Heart left ventricle (tissue), 16 donors: ENCODE results near the gene FERMT3. TPM values are rescaled to one million over a fixed set of nuclear protein-coding genes. Genes with fewer than 3 reads are reported as not detected.
A peak's percentile ranks its signal among the peaks of the same experiment; 100 is the strongest.

Experiments
- ATAC-seq, 4 donors: fragments of 200-7000 bp; cut with Tn5 transposase; one replicate each; pipeline ENCODE4 v1.9.1; 2020 to 2022; ENCODE audit warnings: moderate library complexity in 4 of 4, mild to moderate bottlenecking in 3 of 4, moderate number of reproducible peaks in 1 of 4
- DNase-seq, 5 donors: peaks; one replicate each; pipeline ENCODE4 v3.0.0-alpha.2; 2020
- H3K27ac ChIP-seq, 12 donors: fragments of 200-600 bp; sonication (generic) in 4 of 12; one replicate each; pipeline versions ENCODE4 v1.5.0 to v1.8.0; 2016 to 2022; ENCODE audit warnings: mild to moderate bottlenecking in 2 of 12
- H3K27me3 ChIP-seq, 9 donors: fragments of 200-600 bp; sonication (generic) in 2 of 9; one replicate each; pipeline versions ENCODE4 v1.5.1 to v1.8.0; 2016 to 2022; ENCODE audit warnings: mild to moderate bottlenecking in 3 of 9
- H3K36me3 ChIP-seq, 9 donors: fragments of 200-600 bp; sonication (generic) in 2 of 9; one replicate each; pipeline versions ENCODE4 v1.5.0 to v1.8.0; 2018 to 2022; ENCODE audit warnings: mild to moderate bottlenecking in 2 of 9
- H3K4me1 ChIP-seq, 12 donors: fragments of 200-600 bp; sonication (generic) in 4 of 12; one replicate each; pipeline versions ENCODE4 v1.5.0 to v1.8.0; 2016 to 2022; ENCODE audit warnings: mild to moderate bottlenecking in 3 of 12
- H3K4me3 ChIP-seq, 12 donors: fragments of 200-600 bp; sonication (generic) in 4 of 12; one replicate each; pipeline versions ENCODE4 v1.5.0 to v1.8.0; 2017 to 2022; ENCODE audit warnings: mild to moderate bottlenecking in 9 of 12, moderate library complexity in 4 of 12
- H3K9me3 ChIP-seq, 12 donors: fragments of 200-600 bp; sonication (generic) in 4 of 12; one replicate each; pipeline versions ENCODE4 v1.5.0 to v1.8.0; 2016 to 2022; ENCODE audit warnings: mild to moderate bottlenecking in 1 of 12
- CTCF ChIP-seq, 12 donors: fragments of 200-600 bp; sonication (generic) in 4 of 12; IDR thresholded peaks; one replicate each; pipeline versions ENCODE4 v1.5.0 to v1.8.0; 2018 to 2022; ENCODE audit warnings: antibody characterized with exemption in 12 of 12, mild to moderate bottlenecking in 5 of 12
- POLR2A ChIP-seq, 2 donors: fragments of 450-650 bp; IDR thresholded peaks; one replicate each; pipeline ENCODE4 v1.6.1; 2017; ENCODE audit warnings: antibody characterized with exemption in 2 of 2, mild to moderate bottlenecking in 2 of 2, moderate library complexity in 2 of 2
- WGBS, 4 donors: extraction: QIAGEN DNeasy Blood & Tissue Kit in 2 of 4; methylation state at CpG; one replicate each; pipeline versions ENCODE4 v1.1.5 to v1.1.7; 2013 to 2018; 5-methylcytosine and 5-hydroxymethylcytosine counted together
- intact Hi-C, 10 donors: fragments of 100-400 bp; cut with DNase I; formaldehyde crosslinking; loops; one replicate each; pipeline versions ENCODE4 v1.11.1 to v1.14.2; 2022
- polyA plus RNA-seq, 2 donors: library from polyadenylated mRNA; stranded (reverse); fragments of 200-250 nt; gene quantifications; one replicate each; pipeline ENCODE4 v1.2.3, GENCODE V29; 2013
- total RNA-seq, 9 donors: library from RNA; depleted of rRNA in 2 of 9; stranded (reverse); fragments of >200 nt in 2 of 9; fragmentation: NEBNext Ultra II Directional in 3 of 9; extraction: Animal tissue kit (Norgen Biotek cat#: 25700) in 3 of 9; gene quantifications; one replicate each; pipeline versions ENCODE4 v1.1.0 to v1.2.4, GENCODE V29; 2016 to 2023
- donor health status: ischemic (EF 13 %, LVEDD 7.1; RV severe dilation, severe dysfunction).
- donor health status: healthy with polysubstance abuse.
- donor health status: DM: no; HTN: yes; CAD: no.
- donor health status: DM: no; HTN: no; CAD: no.
- donor health status: ischemic (EF 25% LVEDD 6.9; RV normal size, moderate dysfunction).
- donor health status: ischemic (EF 25% LVEDD 5.7; RV mildly dilated, moderate dysfunction).
- donor health status: healthy.
- donor health status: DM: yes; HTN: yes; CAD: no.
- donor health status: ischemic (EF 35%, LVEDD 5.7; RV mildly dilated, moderate dysfunction).
- donor health status: nonischemic (EF 11% LVEDD 7.7; RV severe dilation, severe dysfunction).
- donor health status: DM: yes; HTN: yes; CAD: no.
- donor health status: PGD.
- donor health status: ischemic (EF 29% LVEDD 5.4; RV normal size, mild dysfunction).
- donor health status: nonischemic (EF 23%, LVEDD 6.1; RV moderate dilation, normal function).

The FERMT3 gene
- total and polyA plus RNA-seq, 11 donors: 2.8 to 71.5 (median 5.7) TPM

GRCh38 chr11:64210301-64211020, 3.9 kb downstream of the FERMT3 start:
- WGBS, 4 donors: 95 to 96% (median 95%) methylated on average over 21 to 24 of the region's 24 CpGs
- no peaks in the 10 kb centered on the region for H3K9me3 ChIP-seq
- peak in 2 of 5 donors; percentile 21 to 56 for DNase-seq

GRCh38 chr11:64211181-64211872, 4.8 kb downstream of the FERMT3 start:
- intact Hi-C loops: no loop called here
- TF ChIP-seq CTCF (IDR thresholded peaks at IDR 0.05) (no peak), POLR2A (IDR thresholded peaks at IDR 0.05) (no peak)
- peak in 2 of 5 donors; percentile 23 to 58 for DNase-seq

More at GRCh38 chr11:64210301-64211020, 3.9 kb downstream of the FERMT3 start:
- ATAC-seq: no peak
- no peaks in the 10 kb centered on the region for H3K27me3 ChIP-seq
- peaks cover 0 to 65% (median 0%) of the 10 kb centered on the region in 9 donors for H3K36me3 ChIP-seq
- TF ChIP-seq POLR2A (IDR thresholded peaks at IDR 0.05) (no peak), CTCF (IDR thresholded peaks at IDR 0.05) (no peak)
- no peak overlapping the region for H3K4me3 ChIP-seq
- intact Hi-C loops: no loop called here
- no peak overlapping the region for H3K27ac ChIP-seq
- H3K4me1 ChIP-seq: peaks cover 0 to 32% (median 16%) of the 10 kb centered on the region in 12 donors

GRCh38 chr11:64216879-64217278, 10.4 kb downstream of the FERMT3 start:
- Histone ChIP-seq H3K4me1 (no peaks in the 10 kb centered on the region), H3K4me3 (no peak overlapping the region), H3K27me3 (no peaks in the 10 kb centered on the region), H3K27ac (no peak overlapping the region), H3K9me3 (no peaks in the 10 kb centered on the region), H3K36me3 (peaks cover 0 to 92% (median 7%) of the 10 kb centered on the region in 9 donors)
- peak in 2 of 5 donors; percentile 8 to 9 for DNase-seq
- WGBS, 4 donors: 85 to 91% (median 90%) methylated on average over 6 of the region's 6 CpGs
- TF ChIP-seq POLR2A (IDR thresholded peaks at IDR 0.05): no peak
- no peak for TF ChIP-seq CTCF (IDR thresholded peaks at IDR 0.05)
- no peak for ATAC-seq
- intact Hi-C loops: no loop called here

More at GRCh38 chr11:64211181-64211872, 4.8 kb downstream of the FERMT3 start:
- peaks cover 0 to 26% (median 15%) of the 10 kb centered on the region in 12 donors for H3K4me1 ChIP-seq
- H3K36me3 ChIP-seq: peaks cover 0 to 72% (median 0%) of the 10 kb centered on the region in 9 donors
- 87 to 93% (median 91%) methylated on average over 27 to 30 of the region's 30 CpGs for WGBS, 4 donors
- no peak overlapping the region for H3K4me3 ChIP-seq
- no peaks in the 10 kb centered on the region for H3K9me3 ChIP-seq
- no peak overlapping the region for H3K27ac ChIP-seq
- ATAC-seq: no peak
- H3K27me3 ChIP-seq: no peaks in the 10 kb centered on the region
